ENCODE measurements around the gene FAM186B.
A peak's percentile ranks its signal among the peaks of the same experiment; 100 is the strongest.

DNA sequence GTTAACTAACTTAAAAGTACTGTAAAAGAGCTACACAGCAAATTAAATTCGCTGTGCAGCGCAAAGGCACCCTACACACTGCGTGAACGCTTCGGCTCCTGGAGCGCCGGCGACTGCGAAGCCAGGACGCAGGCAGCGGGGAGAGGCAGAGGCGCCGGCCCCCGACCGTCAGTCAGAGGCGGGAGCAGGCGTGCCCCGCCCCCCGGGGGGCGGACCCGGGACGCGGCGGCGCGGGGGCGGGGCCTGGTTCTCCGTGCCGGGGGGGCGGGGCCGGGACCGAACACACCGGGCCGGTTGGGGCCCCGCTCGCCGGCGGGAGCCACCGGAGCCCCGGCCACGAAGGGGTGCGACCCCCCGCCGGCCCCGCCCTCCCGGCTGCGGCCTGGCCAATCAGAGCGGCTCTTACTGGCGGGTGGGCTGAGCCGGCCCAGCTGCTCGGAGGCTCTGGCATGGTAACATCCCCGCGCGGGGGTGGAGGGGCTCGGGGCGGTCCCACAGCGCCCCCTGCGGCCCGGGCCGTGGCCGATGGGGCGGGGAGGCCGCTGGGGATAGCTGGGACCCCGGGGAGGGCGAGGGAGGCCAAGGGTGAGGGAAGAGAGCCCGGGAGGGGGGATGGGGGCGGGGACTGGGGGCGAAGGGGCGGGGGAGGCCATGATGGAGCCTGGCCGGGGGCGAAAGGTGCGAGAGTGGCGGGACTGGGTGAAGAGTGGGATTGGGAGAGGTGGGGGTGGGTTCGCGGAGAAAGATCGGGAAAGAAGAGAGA lies 17.9 kb upstream of the FAM186B start, which contains the start of gene PRPF40B:
- TF ChIP-seq, protein P1, sequence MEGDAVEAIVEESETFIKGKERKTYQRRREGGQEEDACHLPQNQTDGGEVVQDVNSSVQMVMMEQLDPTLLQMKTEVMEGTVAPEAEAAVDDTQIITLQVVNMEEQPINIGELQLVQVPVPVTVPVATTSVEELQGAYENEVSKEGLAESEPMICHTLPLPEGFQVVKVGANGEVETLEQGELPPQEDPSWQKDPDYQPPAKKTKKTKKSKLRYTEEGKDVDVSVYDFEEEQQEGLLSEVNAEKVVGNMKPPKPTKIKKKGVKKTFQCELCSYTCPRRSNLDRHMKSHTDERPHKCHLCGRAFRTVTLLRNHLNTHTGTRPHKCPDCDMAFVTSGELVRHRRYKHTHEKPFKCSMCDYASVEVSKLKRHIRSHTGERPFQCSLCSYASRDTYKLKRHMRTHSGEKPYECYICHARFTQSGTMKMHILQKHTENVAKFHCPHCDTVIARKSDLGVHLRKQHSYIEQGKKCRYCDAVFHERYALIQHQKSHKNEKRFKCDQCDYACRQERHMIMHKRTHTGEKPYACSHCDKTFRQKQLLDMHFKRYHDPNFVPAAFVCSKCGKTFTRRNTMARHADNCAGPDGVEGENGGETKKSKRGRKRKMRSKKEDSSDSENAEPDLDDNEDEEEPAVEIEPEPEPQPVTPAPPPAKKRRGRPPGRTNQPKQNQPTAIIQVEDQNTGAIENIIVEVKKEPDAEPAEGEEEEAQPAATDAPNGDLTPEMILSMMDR (conservative IDR thresholded peaks at IDR 0.05) = peak; percentile 54
- TF ChIP-seq EZH2 (IDR thresholded peaks at IDR 0.05; ENCODE audit: low read depth) = no peak

Measured in PC-9 (cell line).